ENCODE data around the gene CCDC78. TPM values are rescaled to one million over a fixed set of nuclear protein-coding genes. Genes with fewer than 3 reads are reported as not detected.

CCDC78 gene
- total and polyA plus RNA-seq, 7 experiments from 2014 or later = 2.6 to 4.4 (median 3.0) TPM; not detected in 2

DNA sequence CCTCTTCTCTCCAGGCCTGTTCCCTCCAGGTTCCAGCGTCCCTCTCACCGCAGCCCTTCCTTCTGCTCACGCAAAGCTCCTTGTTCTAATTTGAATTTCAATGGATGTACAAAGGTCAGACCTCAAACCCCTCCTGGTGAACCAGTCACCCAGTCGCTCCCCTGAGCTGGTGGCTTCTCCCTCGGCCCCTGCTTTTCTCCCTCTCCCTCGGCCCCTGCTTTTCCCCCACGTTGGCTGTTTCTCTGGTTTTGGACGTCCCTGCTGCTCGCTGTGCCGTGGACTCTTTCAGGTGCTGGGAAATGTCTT is 25.7 kb upstream of the CCDC78 start:
- H3K27me3 ChIP-seq (ENCODE audit: control insufficient read depth in 2 of 2, insufficient read depth in 2 of 2, low read length in 2 of 2) = no peaks in the 10 kb centered on the region
- intact Hi-C loops (cut with micrococcal nuclease) = no loop called here
- H3K4me1 Mint-ChIP-seq = peaks cover 0 to 4% (median 3%) of the 10 kb centered on the region in 7 donors
- no peak overlapping the region for H3K27ac Mint-ChIP-seq
- POLR2A ChIA-PET = no interaction called here
- no peaks in the 10 kb centered on the region for H3K36me3 Mint-ChIP-seq
- H3K9me3 ChIP-seq (ENCODE audit: control insufficient read depth in 2 of 3, low read length in 3 of 3) = no peaks in the 10 kb centered on the region
- peaks cover 0 to 7% (median 4%) of the 10 kb centered on the region in 5 donors for H3K27me3 Mint-ChIP-seq
- H3K4me1 ChIP-seq (ENCODE audit: control insufficient read depth in 2 of 2, insufficient read depth in 2 of 2, low read length in 2 of 2) = no peaks in the 10 kb centered on the region
- no peaks in the 10 kb centered on the region for H3K36me3 ChIP-seq (ENCODE audit: control insufficient read depth in 2 of 3, insufficient read depth in 3 of 3, low read length in 3 of 3)
- CTCF ChIA-PET = interaction anchor here (0.7 kb wide), 1 partner anchor 33 kb away, joined by 3 read pairs; no protein-coding TSS in a partner anchor
- H3K27ac ChIP-seq (ENCODE audit: low read depth, low read length) = no peak overlapping the region
- DNase-seq (no peak), ATAC-seq (no peak)
- H3K4me3 ChIP-seq (ENCODE audit: low read length) = no peak overlapping the region
- H3K4me3 Mint-ChIP-seq = no peak overlapping the region
- H3K9me3 Mint-ChIP-seq = peaks cover 0 to 5% (median 0%) of the 10 kb centered on the region in 11 donors

GRCh38 chr16:751152-752006 is 25.1 kb upstream of the CCDC78 start:
- Histone ChIP-seq H3K4me1 (ENCODE audit: control insufficient read depth in 2 of 2, insufficient read depth in 2 of 2, low read length in 2 of 2) (no peaks in the 10 kb centered on the region), H3K27me3 (ENCODE audit: control insufficient read depth in 2 of 2, insufficient read depth in 2 of 2, low read length in 2 of 2) (no peaks in the 10 kb centered on the region), H3K27ac (ENCODE audit: low read depth, low read length) (no peak overlapping the region), H3K9me3 (ENCODE audit: control insufficient read depth in 2 of 3, low read length in 3 of 3) (no peaks in the 10 kb centered on the region), H3K36me3 (ENCODE audit: control insufficient read depth in 2 of 3, insufficient read depth in 3 of 3, low read length in 3 of 3) (no peaks in the 10 kb centered on the region), H3K4me3 (ENCODE audit: low read length) (no peak overlapping the region)
- ATAC-seq (no peak), DNase-seq (no peak)
- intact Hi-C loops (cut with micrococcal nuclease) = no loop called here
- peaks cover 0 to 2% (median 0%) of the 10 kb centered on the region in 11 donors for H3K9me3 Mint-ChIP-seq
- no peaks in the 10 kb centered on the region for H3K36me3 Mint-ChIP-seq
- H3K27ac Mint-ChIP-seq = no peak overlapping the region
- no peak overlapping the region for H3K4me3 Mint-ChIP-seq
- H3K27me3 Mint-ChIP-seq = peaks cover 0 to 5% (median 1%) of the 10 kb centered on the region in 5 donors
- H3K4me1 Mint-ChIP-seq = peaks cover 0 to 4% (median 3%) of the 10 kb centered on the region in 7 donors
- POLR2A ChIA-PET = no interaction called here
- CTCF ChIA-PET = interaction anchor here (0.7 kb wide), 1 partner anchor 33 kb away, joined by 3 read pairs; no protein-coding TSS in a partner anchor

DNA sequence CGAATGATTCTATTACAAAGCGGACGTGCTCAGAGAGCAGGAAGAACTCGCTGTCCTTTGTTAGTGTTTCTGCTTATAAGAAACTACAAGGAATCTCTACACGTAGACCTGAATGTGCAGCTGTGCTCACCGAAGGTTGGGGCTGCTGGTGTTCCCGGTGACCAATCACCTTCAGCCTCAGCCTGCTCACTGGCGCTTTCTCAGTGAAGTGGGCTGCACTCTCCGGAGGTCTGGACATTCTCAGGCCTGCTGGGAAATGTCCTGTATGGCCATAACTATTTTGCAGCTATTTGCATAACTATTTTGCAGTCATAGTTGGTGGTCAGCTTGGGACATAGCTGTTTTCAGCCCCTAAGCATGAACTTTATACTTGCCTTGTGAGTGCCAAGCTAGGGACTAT is 24.2 kb upstream of the CCDC78 start:
- Mint-ChIP-seq H3K4me1 (peaks cover 0 to 4% (median 3%) of the 10 kb centered on the region in 7 donors), H3K4me3 (no peak overlapping the region), H3K27ac (no peak overlapping the region), H3K27me3 (peaks cover 0 to 2% (median 0%) of the 10 kb centered on the region in 5 donors), H3K36me3 (no peaks in the 10 kb centered on the region), H3K9me3 (no peaks in the 10 kb centered on the region)
- H3K9me3 ChIP-seq (ENCODE audit: control insufficient read depth in 2 of 3, low read length in 3 of 3) = no peaks in the 10 kb centered on the region
- ChIA-PET CTCF (no interaction called here), POLR2A (no interaction called here)
- no peaks in the 10 kb centered on the region for H3K4me1 ChIP-seq (ENCODE audit: control insufficient read depth in 2 of 2, insufficient read depth in 2 of 2, low read length in 2 of 2)
- no peaks in the 10 kb centered on the region for H3K27me3 ChIP-seq (ENCODE audit: control insufficient read depth in 2 of 2, insufficient read depth in 2 of 2, low read length in 2 of 2)
- no peak for DNase-seq
- H3K36me3 ChIP-seq (ENCODE audit: control insufficient read depth in 2 of 3, insufficient read depth in 3 of 3, low read length in 3 of 3) = no peaks in the 10 kb centered on the region
- intact Hi-C loops (cut with micrococcal nuclease) = no loop called here
- no peak for ATAC-seq
- H3K27ac ChIP-seq (ENCODE audit: low read depth, low read length) = no peak overlapping the region
- no peak overlapping the region for H3K4me3 ChIP-seq (ENCODE audit: low read length)

DNA sequence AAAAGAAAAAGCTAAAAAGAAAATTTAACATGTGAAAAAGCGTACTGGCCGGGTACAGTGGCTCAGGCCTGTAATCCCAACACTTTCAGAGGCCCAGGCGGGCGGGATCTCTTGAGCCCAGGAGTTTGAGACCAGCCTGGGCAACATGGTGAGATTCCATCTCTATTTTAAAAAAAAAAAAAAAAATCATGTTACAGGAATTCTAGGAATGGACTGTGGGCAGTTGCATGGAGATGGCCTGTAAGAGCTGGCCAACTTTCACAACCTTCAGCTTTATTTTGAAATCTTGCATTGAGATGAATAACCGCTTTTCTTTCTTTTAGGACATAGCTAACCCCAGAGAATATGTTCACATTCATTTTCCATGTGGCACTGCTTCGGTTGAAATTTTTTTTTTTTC is 22.8 kb upstream of the CCDC78 start:
- no peaks in the 10 kb centered on the region for H3K4me1 Mint-ChIP-seq
- ATAC-seq (no peak), DNase-seq (no peak)
- Histone ChIP-seq H3K4me1 (ENCODE audit: control insufficient read depth in 2 of 2, insufficient read depth in 2 of 2, low read length in 2 of 2) (no peaks in the 10 kb centered on the region), H3K4me3 (ENCODE audit: low read length) (no peak overlapping the region), H3K36me3 (ENCODE audit: control insufficient read depth in 2 of 3, insufficient read depth in 3 of 3, low read length in 3 of 3) (no peaks in the 10 kb centered on the region), H3K9me3 (ENCODE audit: control insufficient read depth in 2 of 3, low read length in 3 of 3) (no peaks in the 10 kb centered on the region), H3K27me3 (ENCODE audit: control insufficient read depth in 2 of 2, insufficient read depth in 2 of 2, low read length in 2 of 2) (no peaks in the 10 kb centered on the region), H3K27ac (ENCODE audit: low read depth, low read length) (no peak overlapping the region)
- no peaks in the 10 kb centered on the region for H3K9me3 Mint-ChIP-seq
- intact Hi-C loops (cut with micrococcal nuclease) = no loop called here
- H3K27ac Mint-ChIP-seq = no peak overlapping the region
- H3K27me3 Mint-ChIP-seq = peaks cover 0 to under 1% (median 0%) of the 10 kb centered on the region in 5 donors
- ChIA-PET POLR2A (interaction anchor here (0.6 to 1.6 kb wide), 3 partner anchors 8 to 1242 kb away, joined by 3 to 5 read pairs (median 4); partner anchors contain the start of gene CIAO3), CTCF (interaction anchor here (0.6 kb wide), 1 partner anchor 308 kb away, joined by 3 read pairs; no protein-coding TSS in a partner anchor)
- H3K4me3 Mint-ChIP-seq = no peak overlapping the region
- H3K36me3 Mint-ChIP-seq = no peaks in the 10 kb centered on the region

DNA sequence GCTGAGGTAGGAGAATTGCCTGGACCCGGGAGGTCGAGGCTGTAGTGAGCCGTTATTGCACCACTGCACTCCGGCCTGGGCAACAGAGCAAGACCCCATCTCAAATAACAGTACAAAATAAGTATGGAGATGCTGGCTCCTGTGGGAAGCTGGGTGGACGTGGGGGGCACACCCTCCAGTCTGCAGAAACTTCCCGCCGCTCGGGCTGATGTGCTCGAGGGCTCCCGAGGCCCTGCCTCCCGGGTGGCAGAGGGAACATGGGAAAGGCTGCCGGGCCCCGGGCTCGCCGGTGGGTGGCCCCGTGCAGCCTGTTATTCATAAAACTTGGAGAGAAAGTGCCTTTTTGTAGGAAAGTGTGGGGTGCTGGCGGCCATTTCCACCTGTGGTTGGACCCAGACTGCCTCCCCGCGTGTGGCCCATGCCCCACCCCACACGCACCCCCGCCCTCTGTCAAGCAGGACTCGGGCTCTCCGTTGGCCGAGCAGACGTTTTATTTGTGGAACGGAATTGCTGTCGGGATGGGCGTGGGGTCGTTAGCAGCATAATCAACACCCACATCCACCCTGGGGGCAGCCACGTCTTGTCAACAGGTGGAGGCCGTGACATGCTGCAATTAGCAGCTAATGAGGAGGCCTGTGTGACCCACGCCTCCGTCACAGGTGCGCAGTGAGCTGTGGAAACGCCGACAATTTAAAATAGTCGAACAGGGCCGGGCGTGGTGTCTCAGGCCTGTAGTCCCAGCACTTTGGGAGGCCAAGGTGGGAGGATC is 21.9 kb upstream of the CCDC78 start:
- DNase-seq = no peak
- no peak for ATAC-seq
- H3K36me3 Mint-ChIP-seq = no peaks in the 10 kb centered on the region
- no peaks in the 10 kb centered on the region for H3K4me1 Mint-ChIP-seq
- Histone ChIP-seq H3K9me3 (ENCODE audit: control insufficient read depth in 2 of 3, low read length in 3 of 3) (no peaks in the 10 kb centered on the region), H3K4me3 (ENCODE audit: low read length) (no peak overlapping the region), H3K36me3 (ENCODE audit: control insufficient read depth in 2 of 3, insufficient read depth in 3 of 3, low read length in 3 of 3) (no peaks in the 10 kb centered on the region), H3K27ac (ENCODE audit: low read depth, low read length) (no peak overlapping the region), H3K4me1 (ENCODE audit: control insufficient read depth in 2 of 2, insufficient read depth in 2 of 2, low read length in 2 of 2) (no peaks in the 10 kb centered on the region), H3K27me3 (ENCODE audit: control insufficient read depth in 2 of 2, insufficient read depth in 2 of 2, low read length in 2 of 2) (no peaks in the 10 kb centered on the region)
- H3K27ac Mint-ChIP-seq = no peak overlapping the region
- ChIA-PET POLR2A (interaction anchor here (1.6 kb wide), 1 partner anchor 7 kb away, joined by 4 read pairs; the partner anchor contains the start of gene CIAO3), CTCF (no interaction called here)
- no peaks in the 10 kb centered on the region for H3K27me3 Mint-ChIP-seq
- intact Hi-C loops (cut with micrococcal nuclease) = no loop called here
- H3K9me3 Mint-ChIP-seq = no peaks in the 10 kb centered on the region
- no peak overlapping the region for H3K4me3 Mint-ChIP-seq

GRCh38 chr16:746637-747036 is 20.4 kb upstream of the CCDC78 start:
- Mint-ChIP-seq H3K4me1 (no peaks in the 10 kb centered on the region), H3K36me3 (no peaks in the 10 kb centered on the region), H3K27ac (no peak overlapping the region), H3K9me3 (no peaks in the 10 kb centered on the region), H3K27me3 (no peaks in the 10 kb centered on the region), H3K4me3 (no peak overlapping the region)
- Histone ChIP-seq H3K36me3 (ENCODE audit: control insufficient read depth in 2 of 3, insufficient read depth in 3 of 3, low read length in 3 of 3) (no peaks in the 10 kb centered on the region), H3K27me3 (ENCODE audit: control insufficient read depth in 2 of 2, insufficient read depth in 2 of 2, low read length in 2 of 2) (no peaks in the 10 kb centered on the region), H3K9me3 (ENCODE audit: control insufficient read depth in 2 of 3, low read length in 3 of 3) (no peaks in the 10 kb centered on the region), H3K4me1 (ENCODE audit: control insufficient read depth in 2 of 2, insufficient read depth in 2 of 2, low read length in 2 of 2) (no peaks in the 10 kb centered on the region), H3K4me3 (ENCODE audit: low read length) (no peak overlapping the region), H3K27ac (ENCODE audit: low read depth, low read length) (no peak overlapping the region)
- DNase-seq (no peak), ATAC-seq (no peak)
- POLR2A ChIA-PET = no interaction called here
- intact Hi-C loops (cut with micrococcal nuclease) = no loop called here
- CTCF ChIA-PET = no interaction called here
